IMR-90 (cell line): Measurements from ENCODE around the gene CPXM2. TPM values are rescaled to one million over a fixed set of nuclear protein-coding genes. Genes with fewer than 3 reads are reported as not detected.

Experiments
- ATAC-seq: fragments of 200-7000 bp; cut with Tn5 transposase; 2 replicates; pipeline ENCODE4 v1.9.1; 2020; ENCODE audit warnings: low read depth, mild to moderate bottlenecking, moderate library complexity
- BruUV-seq: library from RNA; stranded (reverse); fragments of 400-500 nt; replicated peaks from 2 replicates; lab custom pipeline; 2021; lab: Mats Ljungman, UMichigan
- CTCF ChIA-PET: fragments of 300-600 bp; formaldehyde crosslinking; extraction: SDS; loops from one replicate; lab custom pipeline; 2021; ENCODE audit warnings: antibody characterized with exemption; lab: Yijun Ruan, JAX
- POLR2A ChIA-PET: fragments of 300-600 bp; sonication (Branson Sonifier 250); formaldehyde crosslinking; loops from one replicate; lab custom pipeline; 2022; ENCODE audit warnings: antibody characterized with exemption; ENCODE audit not compliant: unreplicated experiment; lab: Charles Lee
- DNase-seq: peaks from one replicate; pipeline ENCODE4 v3.0.0; 2013
- H2AFZ ChIP-seq: replicated peaks from 2 replicates; pipeline ENCODE3; 2013; ENCODE audit warnings: low read length, mild to moderate bottlenecking; ENCODE audit not compliant: poor library complexity
- H2AK5ac ChIP-seq: 2 replicates; pipeline ENCODE4 v1.6.1; 2013; ENCODE audit warnings: low read depth, low read length, inconsistent platforms
- H2AK9ac ChIP-seq: replicated peaks from 2 replicates; pipeline ENCODE3; 2013; ENCODE audit warnings: mild to moderate bottlenecking, low read depth, low read length, moderate library complexity; ENCODE audit not compliant: poor library complexity
- H2BK120ac ChIP-seq: 2 replicates; pipeline ENCODE4 v1.6.1; 2013; ENCODE audit warnings: low read depth, low read length, inconsistent platforms
- H2BK15ac ChIP-seq: 3 replicates; pipeline ENCODE4 v1.6.1; 2013; ENCODE audit warnings: low read depth, low read length, inconsistent platforms
- H2BK20ac ChIP-seq: 2 replicates; pipeline ENCODE4 v1.6.1; 2013; ENCODE audit warnings: low read depth, mild to moderate bottlenecking, inconsistent platforms, low read length, moderate library complexity
- H2BK5ac ChIP-seq: 2 replicates; pipeline ENCODE4 v1.6.1; 2013; ENCODE audit warnings: mild to moderate bottlenecking, low read depth, low read length, inconsistent platforms; ENCODE audit not compliant: poor library complexity, severe bottlenecking
- H3K14ac ChIP-seq: replicated peaks from 2 replicates; pipeline ENCODE4 v1.6.1; 2013; ENCODE audit warnings: low read depth, low read length, inconsistent platforms
- H3K18ac ChIP-seq: 2 replicates; pipeline ENCODE4 v1.6.1; 2013; ENCODE audit warnings: low read depth, low read length, control low read depth
- H3K23ac ChIP-seq: 2 replicates; pipeline ENCODE4 v1.6.1; 2013; ENCODE audit warnings: low read depth, low read length, inconsistent platforms
- H3K27ac ChIP-seq: 2 replicates; pipeline ENCODE4 v1.5.1; 2013; ENCODE audit warnings: mild to moderate bottlenecking, control low read depth, low read length; ENCODE audit not compliant: insufficient read depth
- H3K27me3 ChIP-seq: 2 replicates; pipeline ENCODE4 v1.6.1; 2013; ENCODE audit warnings: low read length; ENCODE audit not compliant: control insufficient read depth, insufficient read depth
- H3K36me3 ChIP-seq: 2 replicates; pipeline ENCODE4 v1.6.1; 2013; ENCODE audit warnings: low read length, mixed read lengths; ENCODE audit not compliant: control insufficient read depth, insufficient read depth
- H3K4ac ChIP-seq: 2 replicates; pipeline ENCODE4 v1.6.1; 2013; ENCODE audit warnings: low read depth, low read length, inconsistent platforms
- H3K4me1 ChIP-seq: 2 replicates; pipeline ENCODE4 v1.6.1; 2013; ENCODE audit warnings: low read length, mixed read lengths; ENCODE audit not compliant: control insufficient read depth, insufficient read depth
- H3K4me2 ChIP-seq: 2 replicates; pipeline ENCODE4 v1.6.1; 2013; ENCODE audit warnings: low read depth, mild to moderate bottlenecking, control low read depth, low read length, moderate library complexity
- H3K4me3 ChIP-seq: 2 replicates; pipeline ENCODE4 v1.5.1; 2013; ENCODE audit warnings: low read depth, mild to moderate bottlenecking, control low read depth, low read length, moderate library complexity; ENCODE audit not compliant: insufficient read depth
- H3K56ac ChIP-seq: 2 replicates; pipeline ENCODE4 v1.6.1; 2013; ENCODE audit warnings: low read length, inconsistent platforms; ENCODE audit not compliant: insufficient read depth; ENCODE audit errors: extremely low read depth
- H3K79me1 ChIP-seq, 2 experiments: 2 replicates each; pipeline ENCODE4 v1.6.1; 2013; ENCODE audit warnings: low read length in 2 of 2, inconsistent platforms in 1 of 2, low read depth in 1 of 2
- H3K9ac ChIP-seq: 2 replicates; pipeline ENCODE4 v1.6.1; 2013; ENCODE audit warnings: low read depth, low read length, control low read depth
- H3K9me1 ChIP-seq: 2 replicates; pipeline ENCODE4 v1.6.1; 2013; ENCODE audit warnings: low read length, inconsistent platforms; ENCODE audit not compliant: insufficient read depth
- H3K9me3 ChIP-seq: 2 replicates; pipeline ENCODE4 v1.6.1; 2013; ENCODE audit warnings: low read length; ENCODE audit not compliant: control insufficient read depth, insufficient read depth
- H4K20me1 ChIP-seq: 2 replicates; pipeline ENCODE4 v1.6.1; 2013; ENCODE audit warnings: low read length, inconsistent platforms; ENCODE audit not compliant: insufficient read depth
- H4K5ac ChIP-seq: 2 replicates; pipeline ENCODE4 v1.6.1; 2013; ENCODE audit warnings: mild to moderate bottlenecking, low read depth, low read length, control low read depth
- H4K8ac ChIP-seq, 2 experiments: 2 replicates each; pipeline ENCODE4 v1.6.1; 2013; ENCODE audit warnings: low read depth in 2 of 2, low read length in 2 of 2, control low read depth in 1 of 2, inconsistent platforms in 1 of 2
- H4K91ac ChIP-seq: 2 replicates; pipeline ENCODE4 v1.6.1; 2013; ENCODE audit warnings: low read depth, low read length, inconsistent platforms; ENCODE audit not compliant: insufficient read depth
- BHLHE40 ChIP-seq: fragments of 150-350 bp; IDR thresholded peaks from 2 replicates; pipeline ENCODE4 v1.6.1; 2016; ENCODE audit warnings: mild to moderate bottlenecking, low read depth, low read length
- CEBPB ChIP-seq: IDR thresholded peaks from 2 replicates; pipeline ENCODE4 v1.6.1; 2012; ENCODE audit warnings: low read depth, low read length, improper control_type of control experiment
- CHD1 ChIP-seq: IDR thresholded peaks from 2 replicates; pipeline ENCODE4 v1.6.1; 2012; ENCODE audit warnings: low read depth, low read length, improper control_type of control experiment
- CTCF ChIP-seq: conservative IDR thresholded peaks from 2 replicates; pipeline ENCODE4 v1.5.1; 2012; ENCODE audit warnings: mild to moderate bottlenecking, low read depth, low read length, improper control_type of control experiment
- FOS ChIP-seq: fragments of 150-350 bp; IDR thresholded peaks from 2 replicates; pipeline ENCODE4 v1.6.1; 2016; ENCODE audit warnings: low read depth, low read length
- MAFK ChIP-seq: IDR thresholded peaks from 2 replicates; pipeline ENCODE4 v1.6.1; 2012; ENCODE audit warnings: low read depth, low read length, improper control_type of control experiment
- MAZ ChIP-seq: IDR thresholded peaks from 2 replicates; pipeline ENCODE4 v1.6.1; 2012; ENCODE audit warnings: low read depth, mild to moderate bottlenecking, low read length, improper control_type of control experiment, moderate library complexity, borderline replicate concordance
- MXI1 ChIP-seq: IDR thresholded peaks from 2 replicates; pipeline ENCODE4 v1.6.1; 2012; ENCODE audit warnings: low read depth, mild to moderate bottlenecking, low read length, moderate library complexity, borderline replicate concordance
- NFE2L2 ChIP-seq: fragments of 150-350 bp; IDR thresholded peaks from 2 replicates; pipeline ENCODE4 v1.6.1; 2016; ENCODE audit warnings: low read depth, mild to moderate bottlenecking, low read length
- POLR2A ChIP-seq: IDR thresholded peaks from 2 replicates; pipeline ENCODE4 v1.6.1; 2012; ENCODE audit warnings: mild to moderate bottlenecking, low read depth, low read length
- RAD21 ChIP-seq: IDR thresholded peaks from 2 replicates; pipeline ENCODE4 v1.6.1; 2012; ENCODE audit warnings: low read length, improper control_type of control experiment
- RCOR1 ChIP-seq: IDR thresholded peaks from 2 replicates; pipeline ENCODE4 v1.6.1; 2012; ENCODE audit warnings: mild to moderate bottlenecking, low read length, improper control_type of control experiment; ENCODE audit not compliant: insufficient replicate concordance
- RFX5 ChIP-seq: IDR thresholded peaks from 2 replicates; pipeline ENCODE4 v1.8.0; 2012; ENCODE audit warnings: low read depth, mild to moderate bottlenecking, low read length, moderate library complexity
- SMC3 ChIP-seq: fragments of 150-350 bp; IDR thresholded peaks from 2 replicates; pipeline ENCODE4 v1.6.1; 2016; ENCODE audit warnings: low read depth, mild to moderate bottlenecking, antibody characterized with exemption, low read length, moderate library complexity
- WGBS, 2 experiments: methylation state at CpG; one replicate each; pipeline versions ENCODE4 v1.1.5 to v1.1.7; 2013; ENCODE audit warnings: missing lambda C conversion rate in 2 of 2; ENCODE audit not compliant: insufficient read length in 1 of 2; ENCODE audit errors: extremely low coverage in 2 of 2; 5-methylcytosine and 5-hydroxymethylcytosine counted together
- dilution Hi-C: fragments of 300-500 bp; cut with HindIII; formaldehyde crosslinking; loops from one replicate; pipeline ENCODE4 v1.14.3; 2018; ENCODE audit warnings: low sequenced_read_pairs; ENCODE audit not compliant: unreplicated experiment
- in situ Hi-C: fragments of 300-500 bp; cut with MboI; formaldehyde crosslinking; loops from 3 replicates; pipeline ENCODE4 v1.14.3; 2019; ENCODE audit warnings: low sequenced_read_pairs, inconsistent platforms, mixed read lengths
- intact Hi-C: fragments of 100-400 bp; cut with micrococcal nuclease; formaldehyde crosslinking; loops from 2 replicates; pipeline ENCODE4 v1.10.0; 2022
- polyA plus RNA-seq, 3 experiments: library from polyadenylated mRNA; depleted of rRNA; stranded (reverse); fragments of >200 nt; gene quantifications; 2 replicates each; pipeline ENCODE4 v1.2.3, GENCODE V29; 2012; ENCODE audit warnings: low replicate concordance in 1 of 3
- total RNA-seq: library from RNA; depleted of rRNA; stranded (reverse); fragments of >200 nt; gene quantifications from 2 replicates; pipeline ENCODE4 v1.2.3, GENCODE V29; 2012
- TF ChIP-seq, protein P1 (sequence below): fragments of 150-350 bp; IDR thresholded peaks from 2 replicates; pipeline ENCODE4 v1.6.1; 2016; ENCODE audit warnings: low read depth, mild to moderate bottlenecking, low read length, moderate library complexity, borderline replicate concordance
- TF ChIP-seq, protein P2 (sequence below): fragments of 150-350 bp; IDR thresholded peaks from 2 replicates; pipeline ENCODE4 v1.6.1; 2017; ENCODE audit warnings: mild to moderate bottlenecking, antibody characterized with exemption, low read length, low read depth

The CPXM2 gene
- total and polyA plus RNA-seq, 2 of the 4 experiments (the other 2 are of a cell fraction), result not detected

DNA sequence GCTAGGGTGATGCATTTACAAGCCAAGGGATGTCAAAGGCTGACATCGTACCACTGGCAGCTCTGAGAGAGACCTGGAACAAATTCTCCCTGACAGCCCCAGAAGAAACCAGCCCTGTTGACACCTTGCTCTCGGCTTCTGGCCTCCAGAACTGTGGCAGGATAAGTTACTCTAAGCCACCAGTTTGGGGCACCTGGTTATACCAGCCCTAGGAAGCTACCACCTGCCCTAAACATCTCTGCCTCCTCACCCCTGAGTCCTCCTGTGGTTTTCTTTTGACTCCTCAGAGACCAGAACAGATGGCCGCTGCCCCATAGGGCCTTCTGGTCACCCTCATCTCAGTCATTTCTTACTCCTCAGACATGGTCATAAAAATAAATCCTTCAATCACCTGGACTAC, 107.4 kb downstream of the CPXM2 start:
- Histone ChIP-seq H2BK20ac (no peak overlapping the region), H3K9me1 (no peaks in the 10 kb centered on the region), H4K8ac (no peak overlapping the region), H3K4ac (no peak overlapping the region), H3K56ac (no peak overlapping the region), H3K4me1 (no peaks in the 10 kb centered on the region), H4K91ac (no peak overlapping the region), H4K20me1 (no peaks in the 10 kb centered on the region), H3K9ac (no peak overlapping the region), H3K4me2 (no peak overlapping the region), H3K9me3 (peaks cover 44% of the 10 kb centered on the region), H4K5ac (no peak overlapping the region), H2BK5ac (no peak overlapping the region), H3K27ac (no peak overlapping the region), H3K79me1 (no peaks in the 10 kb centered on the region), H2AFZ (no peak overlapping the region), H3K14ac (no peak overlapping the region), H3K27me3 (no peaks in the 10 kb centered on the region), H2BK15ac (no peak overlapping the region), H2AK5ac (no peak overlapping the region), H3K23ac (no peak overlapping the region), H2BK120ac (no peak overlapping the region), H2AK9ac (no peak overlapping the region), H3K4me3 (no peak overlapping the region), H3K18ac (no peak overlapping the region), H3K36me3 (no peaks in the 10 kb centered on the region)
- TF ChIP-seq RFX5, result no peak
- no peak for TF ChIP-seq MAFK
- no peak for TF ChIP-seq SMC3
- TF ChIP-seq RAD21, result no peak
- no peak for TF ChIP-seq BHLHE40
- TF ChIP-seq POLR2A, result no peak
- TF ChIP-seq FOS, result no peak
- TF ChIP-seq CTCF, result no peak
- TF ChIP-seq, protein P1, sequence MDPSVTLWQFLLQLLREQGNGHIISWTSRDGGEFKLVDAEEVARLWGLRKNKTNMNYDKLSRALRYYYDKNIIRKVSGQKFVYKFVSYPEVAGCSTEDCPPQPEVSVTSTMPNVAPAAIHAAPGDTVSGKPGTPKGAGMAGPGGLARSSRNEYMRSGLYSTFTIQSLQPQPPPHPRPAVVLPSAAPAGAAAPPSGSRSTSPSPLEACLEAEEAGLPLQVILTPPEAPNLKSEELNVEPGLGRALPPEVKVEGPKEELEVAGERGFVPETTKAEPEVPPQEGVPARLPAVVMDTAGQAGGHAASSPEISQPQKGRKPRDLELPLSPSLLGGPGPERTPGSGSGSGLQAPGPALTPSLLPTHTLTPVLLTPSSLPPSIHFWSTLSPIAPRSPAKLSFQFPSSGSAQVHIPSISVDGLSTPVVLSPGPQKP, result no peak
- no peak for TF ChIP-seq NFE2L2
- no peak for TF ChIP-seq MAZ
- TF ChIP-seq, protein P2, sequence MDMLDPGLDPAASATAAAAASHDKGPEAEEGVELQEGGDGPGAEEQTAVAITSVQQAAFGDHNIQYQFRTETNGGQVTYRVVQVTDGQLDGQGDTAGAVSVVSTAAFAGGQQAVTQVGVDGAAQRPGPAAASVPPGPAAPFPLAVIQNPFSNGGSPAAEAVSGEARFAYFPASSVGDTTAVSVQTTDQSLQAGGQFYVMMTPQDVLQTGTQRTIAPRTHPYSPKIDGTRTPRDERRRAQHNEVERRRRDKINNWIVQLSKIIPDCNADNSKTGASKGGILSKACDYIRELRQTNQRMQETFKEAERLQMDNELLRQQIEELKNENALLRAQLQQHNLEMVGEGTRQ, result no peak
- no peak for TF ChIP-seq RCOR1
- no peak for TF ChIP-seq CHD1
- TF ChIP-seq CEBPB, result no peak
- no peak for TF ChIP-seq MXI1
- no CpG with 5 or more reads among the region's 3 CpGs for WGBS, 2 experiments
- ATAC-seq (no peak), DNase-seq (no peak)
- intact Hi-C loops, result no loop called here
- POLR2A ChIA-PET, result no interaction called here
- CTCF ChIA-PET, result no interaction called here
- BruUV-seq, result no TSS peak
- dilution Hi-C loops, result no loop called here
- in situ Hi-C loops, result no loop called here
